BJ (cell line): ENCODE results near the gene WDR90. TPM values are rescaled to one million over a fixed set of nuclear protein-coding genes. Genes with fewer than 3 reads are reported as not detected.

Experiments used
- CTCF ChIA-PET: fragments of 350-600 bp; formaldehyde crosslinking; extraction: SDS; loops from one replicate; lab custom pipeline; 2021; ENCODE audit warnings: antibody characterized with exemption, inconsistent platforms; lab: Yijun Ruan, JAX
- POLR2A ChIA-PET: fragments of 300-600 bp; sonication (Branson Sonifier 250); formaldehyde crosslinking; extraction: SDS; loops from one replicate; lab custom pipeline; 2021; ENCODE audit warnings: antibody characterized with exemption; lab: Charles Lee
- DNase-seq: peaks from one replicate; pipeline ENCODE4 v3.0.0-alpha.2; 2011; ENCODE audit warnings: low read depth
- H3K27me3 ChIP-seq: 2 replicates; pipeline ENCODE4 v1.6.0; 2011; ENCODE audit warnings: low read length; ENCODE audit not compliant: control insufficient read depth, insufficient read depth
- H3K36me3 ChIP-seq: 2 replicates; pipeline ENCODE4 v1.5.1; 2011; ENCODE audit warnings: low read length; ENCODE audit not compliant: control insufficient read depth, insufficient read depth
- H3K4me3 ChIP-seq: 2 replicates; pipeline ENCODE4 v1.5.1; 2011; ENCODE audit warnings: low read depth, mild to moderate bottlenecking, control low read depth, low read length
- CTCF ChIP-seq: IDR thresholded peaks from 2 replicates; pipeline ENCODE4 v1.5.1; 2011; ENCODE audit warnings: low read depth, mild to moderate bottlenecking, control low read depth, inconsistent platforms, low read length, moderate library complexity; ENCODE audit not compliant: insufficient read depth
- polyA plus RNA-seq: library from polyadenylated mRNA; depleted of rRNA; stranded (reverse); fragments of >200 nt; gene quantifications from 2 replicates; pipeline ENCODE4 v1.2.3, GENCODE V29; 2011

The WDR90 gene
- polyA plus RNA-seq, 1 experiment: 10.0 TPM

- CTCF ChIA-PET: interaction anchor here (0.6 to 4.2 kb wide), 2 partner anchors 81 to 307 kb away, joined by 3 to 13 read pairs; no protein-coding TSS in a partner anchor
- peaks cover 40% of the 10 kb centered on the region for H3K27me3 ChIP-seq
- POLR2A ChIA-PET: no interaction called here
- H3K4me3 ChIP-seq: peak overlapping the region; percentile 11; the same call in 1 of the 2 replicates
- DNase-seq: no peak
- H3K36me3 ChIP-seq: no peaks in the 10 kb centered on the region
- TF ChIP-seq CTCF: no peak
Measured at GRCh38 chr16:704552-705380, 55.6 kb downstream of the WDR90 start.

- H3K27me3 ChIP-seq: peaks cover 40% of the 10 kb centered on the region
- peak within 1 kb of the TSS; percentile 23 for H3K4me3 ChIP-seq
- POLR2A ChIA-PET: no interaction called here
Measured at GRCh38 chr16:705431-706188, 56.4 kb downstream of the WDR90 start, which contains the start of gene FBXL16. Gene FBXL16 (minus strand): TSS chr16:705801. CDS start chr16:697405, 8,396 bp downstream.

DNA sequence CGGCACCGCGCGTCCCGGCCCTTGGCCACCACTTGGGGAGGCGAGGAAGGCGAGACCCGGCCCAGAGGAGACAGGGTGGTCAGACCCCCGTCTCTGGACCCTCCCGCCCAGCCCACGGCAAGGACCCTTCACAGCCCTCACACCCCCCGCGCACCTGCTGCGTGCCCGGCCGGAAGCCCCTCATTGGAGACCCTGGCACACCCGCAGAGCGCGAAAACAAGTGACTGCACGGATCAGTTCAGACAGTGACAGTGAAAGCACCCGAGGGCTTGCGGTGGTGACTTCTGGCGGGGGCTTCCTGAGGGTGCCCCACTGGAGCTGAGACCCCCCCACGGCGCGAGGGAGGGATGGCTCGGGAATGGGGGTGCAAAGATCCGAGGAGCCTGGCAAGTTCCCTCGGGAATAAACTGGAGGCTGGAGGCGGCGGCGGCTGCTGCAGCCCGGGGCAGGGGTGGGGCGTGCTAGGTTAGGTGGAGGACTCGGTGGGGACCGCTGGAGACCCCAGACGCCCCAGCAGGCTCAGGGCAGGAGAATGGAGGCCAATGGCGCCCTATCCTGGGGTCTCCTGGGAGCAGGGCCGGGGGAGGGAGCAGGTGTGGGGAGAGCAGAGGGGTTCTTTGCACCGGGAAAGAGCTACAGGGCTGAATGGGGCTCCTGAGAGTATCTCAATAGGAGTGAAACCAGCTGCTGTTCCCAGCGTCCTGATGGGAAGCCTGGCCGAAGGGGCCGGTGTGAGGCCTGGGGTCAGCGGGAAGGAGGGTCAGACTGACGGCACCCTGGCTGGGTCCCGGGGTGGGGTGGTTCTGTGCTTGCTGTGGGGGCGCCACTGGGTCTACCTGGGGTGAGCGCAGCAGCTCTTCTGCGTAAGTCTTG lies 57.3 kb downstream of the WDR90 start:
- no peak for TF ChIP-seq CTCF
- Histone ChIP-seq H3K4me3 (peak overlapping the region; percentile 5; the same call in 1 of the 2 replicates), H3K36me3 (no peaks in the 10 kb centered on the region), H3K27me3 (peaks cover 37% of the 10 kb centered on the region)
- CTCF ChIA-PET: interaction anchor here (0.8 to 5.2 kb wide), 3 partner anchors 9 to 349 kb away, joined by 4 to 47 read pairs (median 8); no protein-coding TSS in a partner anchor
- POLR2A ChIA-PET: no interaction called here
- no peak for DNase-seq

More at GRCh38 chr16:705431-706188, 56.4 kb downstream of the WDR90 start, which contains the start of gene FBXL16:
- no peak for TF ChIP-seq CTCF
- H3K36me3 ChIP-seq: no peaks in the 10 kb centered on the region
- no peak for DNase-seq
- CTCF ChIA-PET: interaction anchor here (4.2 kb wide), 1 partner anchor 80 kb away, joined by 13 read pairs; no protein-coding TSS in a partner anchor

DNA sequence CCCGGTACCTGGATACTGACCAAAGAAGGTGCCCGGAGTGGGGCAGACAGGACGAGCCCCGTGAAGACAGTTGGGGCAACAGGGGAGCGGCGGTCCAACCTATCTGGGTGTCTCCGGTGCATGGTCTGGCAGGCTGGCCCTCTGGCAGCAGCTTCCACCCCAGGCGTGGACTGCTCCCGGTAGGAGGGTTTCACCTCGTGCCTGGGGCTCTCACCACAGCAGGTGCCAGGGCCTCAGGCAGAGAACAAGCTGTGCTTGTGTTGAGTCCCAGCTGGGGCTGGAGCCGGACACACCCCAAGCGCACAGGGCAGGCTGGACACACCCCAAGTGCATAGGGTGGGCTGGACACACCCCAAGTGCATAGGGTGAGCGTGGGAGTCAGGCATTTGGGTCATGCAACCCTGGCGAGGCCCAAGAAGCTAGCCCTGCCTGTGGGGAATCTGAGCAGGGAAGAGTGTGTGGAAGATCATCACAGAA lies 57.9 kb downstream of the WDR90 start:
- DNase-seq: no peak
- peaks cover 32% of the 10 kb centered on the region for H3K27me3 ChIP-seq
- TF ChIP-seq CTCF: no peak
- CTCF ChIA-PET: interaction anchor here (0.8 to 5.2 kb wide), 3 partner anchors 8 to 348 kb away, joined by 4 to 47 read pairs (median 8); no protein-coding TSS in a partner anchor
- no peaks in the 10 kb centered on the region for H3K36me3 ChIP-seq
- H3K4me3 ChIP-seq: no peak overlapping the region
- POLR2A ChIA-PET: no interaction called here
